ENCODE data around the gene ZFAND5.

- no peak for TF ChIP-seq CTCF (IDR thresholded peaks at IDR 0.05)
- TF ChIP-seq POLR2A (IDR thresholded peaks at IDR 0.05): no peak
These were observed 34.4 kb upstream of the ZFAND5 start for GRCh38 chr9:72399391-72399790.

Data from thyroid gland (tissue), 4 donors.